H1 (cell line): ENCODE measurements around the gene PPP1R2. TPM values are rescaled to one million over a fixed set of nuclear protein-coding genes. Genes with fewer than 3 reads are reported as not detected.

Experiments used
- BACH1 ChIP-seq: IDR thresholded peaks from 2 replicates; pipeline ENCODE4 v1.6.1; 2012; ENCODE audit warnings: low read length, improper control_type of control experiment
- CHD2 ChIP-seq: IDR thresholded peaks from 2 replicates; pipeline ENCODE4 v1.6.1; 2012; ENCODE audit warnings: low read length, improper control_type of control experiment
- NANOG ChIP-seq: IDR thresholded peaks from 2 replicates; pipeline ENCODE4 v1.6.1; 2011; ENCODE audit warnings: low read length, low read depth, mild to moderate bottlenecking, inconsistent platforms; ENCODE audit not compliant: insufficient read depth, poor library complexity, severe bottlenecking
- POLR2A ChIP-seq, 2 experiments: IDR thresholded peaks; 1 replicate in 1 of 2; 2 replicates in 1 of 2; pipeline ENCODE4 v1.6.1; 2011; ENCODE audit warnings: low read depth in 2 of 2, low read length in 2 of 2, mild to moderate bottlenecking in 2 of 2; ENCODE audit errors: control extremely low read depth in 1 of 2
- POLR2AphosphoS5 ChIP-seq: IDR thresholded peaks from 2 replicates; pipeline ENCODE4 v1.6.1; 2011; ENCODE audit warnings: low read depth, low read length
- SIX5 ChIP-seq: IDR thresholded peaks from 2 replicates; pipeline ENCODE4 v1.6.1; 2011; ENCODE audit warnings: mild to moderate bottlenecking, low read depth, low read length
- SP1 ChIP-seq: IDR thresholded peaks from 2 replicates; pipeline ENCODE4 v1.6.1; 2011; ENCODE audit warnings: low read depth, low read length
- SP4 ChIP-seq: IDR thresholded peaks from 2 replicates; pipeline ENCODE4 v1.6.1; 2012; ENCODE audit warnings: low read length, inconsistent platforms
- SUZ12 ChIP-seq: fragments of 200-600 bp; sonication (generic); IDR thresholded peaks from 2 replicates; pipeline ENCODE4 v1.6.1; 2012; ENCODE audit warnings: mild to moderate bottlenecking, inconsistent platforms, low read length, moderate library complexity, mixed read lengths
- TAF1 ChIP-seq: IDR thresholded peaks from 2 replicates; pipeline ENCODE4 v1.6.1; 2011; ENCODE audit warnings: mild to moderate bottlenecking, low read depth, low read length
- TAF7 ChIP-seq: optimal IDR thresholded peaks from 2 replicates; pipeline ENCODE3; 2011; ENCODE audit warnings: low read depth, mild to moderate bottlenecking, inconsistent platforms, low read length, moderate library complexity, borderline replicate concordance
- TBP ChIP-seq: IDR thresholded peaks from 2 replicates; pipeline ENCODE4 v1.6.1; 2011; ENCODE audit warnings: low read depth, low read length, improper control_type of control experiment
- YY1 ChIP-seq: IDR thresholded peaks from 2 replicates; pipeline ENCODE4 v1.6.1; 2011; ENCODE audit warnings: low read depth, mild to moderate bottlenecking, low read length
- polyA plus RNA-seq, 7 experiments: library from polyadenylated mRNA; depleted of rRNA in 3 of 7; stranded (reverse) in 5 of 7; unstranded in 2 of 7; fragments of >200 nt in 5 of 7; fragments of 200-250 nt in 2 of 7; gene quantifications; 1 replicate in 5 of 7; 2 replicates in 1 of 7; 4 replicates in 1 of 7; pipeline versions ENCODE4 v1.2.1 to v1.2.3, GENCODE V29; 2011 to 2013; ENCODE audit warnings: missing spikeins in 2 of 7, mixed read lengths in 2 of 7
- total RNA-seq: library from RNA; stranded (reverse); fragmentation: NEBNext Ultra II Directional; extraction: Animal tissue kit (Norgen Biotek cat#: 25700); gene quantifications from 2 replicates; pipeline ENCODE4 v1.2.1, GENCODE V29; 2021

PPP1R2 gene
- total and polyA plus RNA-seq, 2 of the 8 experiments (the other 6 are each of a cell fraction or from before 2014, with no cell fraction given) = 14.0 to 26.5 TPM

DNA sequence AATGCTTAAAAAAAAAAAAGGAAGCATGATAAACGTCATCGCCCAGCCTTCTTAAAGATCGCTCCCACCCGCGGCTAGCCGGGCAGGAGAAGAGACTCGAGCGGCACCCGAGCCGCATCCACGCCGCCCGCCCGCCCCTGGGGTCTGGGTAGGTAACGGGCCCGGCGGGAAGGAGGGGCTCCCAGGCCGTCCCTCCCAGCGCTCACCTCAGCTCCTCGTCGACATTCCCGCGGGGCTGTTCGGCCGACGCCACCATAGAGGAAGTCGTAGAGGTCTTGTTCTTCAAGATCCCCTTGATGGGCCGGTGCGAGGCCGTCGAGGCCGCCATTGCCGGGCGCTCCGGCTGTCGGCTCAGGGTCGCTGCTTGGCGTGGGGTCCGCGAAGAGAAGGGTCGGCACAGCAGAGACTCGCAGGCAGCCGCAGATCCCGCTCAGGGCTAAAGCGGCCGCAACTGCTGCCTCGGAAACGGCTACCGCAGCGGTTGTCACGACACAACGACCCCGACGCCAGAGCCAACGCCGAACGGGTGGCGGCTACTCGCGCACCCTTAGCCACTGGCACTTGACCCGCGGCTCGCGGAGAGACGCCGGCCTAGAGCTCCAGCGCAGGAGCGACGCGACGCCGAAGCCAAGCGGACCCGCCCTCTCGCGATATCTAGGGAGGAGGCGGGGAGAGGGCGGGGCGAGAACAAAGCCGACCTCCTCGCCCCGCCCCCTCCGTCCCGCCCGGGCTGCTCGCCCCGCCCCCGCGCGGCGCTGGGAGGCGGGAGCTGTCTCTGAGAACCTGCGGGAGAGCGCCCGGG, at the start of gene PPP1R2 (continued):
- peak; percentile 89 to 90 for TF ChIP-seq POLR2A (IDR thresholded peaks at IDR 0.05; ENCODE audit: control extremely low read depth in 1 of 2, low read depth in 2 of 2, low read length in 2 of 2)
- TF ChIP-seq TAF7 = peak; percentile 66
- peak; percentile 96 for TF ChIP-seq CHD2
- TF ChIP-seq SP4 = 0 out of 2 replicates have a peak, but pooled peaks have one; percentile 49
- TF ChIP-seq SUZ12 = no peak
- TF ChIP-seq SIX5 = no peak
- TF ChIP-seq BACH1 = peak; percentile 67; the same call in 1 of the 2 replicates
- TF ChIP-seq TAF1 = peak; percentile 92
- TF ChIP-seq SP1 = 0 out of 2 replicates have a peak, but pooled peaks have one; percentile 20
- peak; percentile 66; the same call in 1 of the 2 replicates for TF ChIP-seq YY1
- peak; percentile 88 for TF ChIP-seq POLR2AphosphoS5
- TF ChIP-seq NANOG = no peak
- peak; percentile 85; the same call in 1 of the 2 replicates for TF ChIP-seq TBP
